Natural killer cell (primary cell): ENCODE results near the gene LCN12. TPM values are rescaled to one million over a fixed set of nuclear protein-coding genes. Genes with fewer than 3 reads are reported as not detected.

Source experiments
- ATAC-seq, 3 donors: fragments of 150-1000 bp in 2 of 3; fragments of 200-7000 bp in 1 of 3; cut with Tn5 transposase; 1 replicate in 1 of 3; 2 replicates in 2 of 3; pipeline ENCODE4 v1.10.0; 2021; ENCODE audit warnings: mild to moderate bottlenecking in 2 of 3, moderate library complexity in 2 of 3
- DNase-seq, 2 donors: peaks; one replicate each; pipeline versions ENCODE4 v3.0.0 to v3.0.0-alpha.2; 2013 to 2021; ENCODE audit warnings: mixed read lengths in 1 of 2
- H3K27ac ChIP-seq: one replicate; pipeline ENCODE4 v1.5.1; 2013; ENCODE audit warnings: mild to moderate bottlenecking, low read length
- H3K27me3 ChIP-seq: one replicate; pipeline ENCODE4 v1.6.1; 2013; ENCODE audit warnings: low read length; ENCODE audit not compliant: control insufficient read depth, insufficient read depth
- H3K36me3 ChIP-seq: one replicate; pipeline ENCODE4 v1.6.1; 2013; ENCODE audit warnings: low read length; ENCODE audit not compliant: control insufficient read depth, insufficient read depth
- H3K4me1 ChIP-seq: one replicate; pipeline ENCODE4 v1.6.1; 2013; ENCODE audit warnings: low read length; ENCODE audit not compliant: control insufficient read depth, insufficient read depth
- H3K4me3 ChIP-seq: one replicate; pipeline ENCODE4 v1.5.1; 2013; ENCODE audit warnings: low read length
- H3K9me3 ChIP-seq: one replicate; pipeline ENCODE4 v1.6.1; 2013; ENCODE audit warnings: low read length; ENCODE audit not compliant: control insufficient read depth, insufficient read depth
- H3K27ac Mint-ChIP-seq, 2 donors: one replicate each; pipeline ENCODE4 v1.8.0; 2022; ENCODE audit warnings: mild to moderate bottlenecking in 2 of 2, mixed read lengths in 2 of 2, moderate library complexity in 1 of 2
- H3K27me3 Mint-ChIP-seq, 2 donors: one replicate each; pipeline ENCODE4 v1.8.0; 2022; ENCODE audit warnings: low read depth in 2 of 2, mixed read lengths in 2 of 2
- H3K36me3 Mint-ChIP-seq: one replicate; pipeline ENCODE4 v1.8.0; 2022; ENCODE audit warnings: mixed read lengths
- H3K4me1 Mint-ChIP-seq, 2 donors: one replicate each; pipeline ENCODE4 v1.8.0; 2022; ENCODE audit warnings: mixed read lengths in 2 of 2
- H3K4me3 Mint-ChIP-seq: one replicate; pipeline ENCODE4 v1.8.0; 2022; ENCODE audit warnings: mild to moderate bottlenecking, moderate library complexity, mixed read lengths
- H3K9me3 Mint-ChIP-seq, 2 donors: one replicate each; pipeline ENCODE4 v1.8.0; 2022; ENCODE audit warnings: mixed read lengths in 2 of 2
- CTCF ChIP-seq: fragments of 200-600 bp; IDR thresholded peaks from one replicate; pipeline ENCODE4 v1.8.0; 2022; ENCODE audit warnings: antibody characterized with exemption
- WGBS: methylation state at CpG from one replicate; pipeline ENCODE4 v1.1.7; 2013; ENCODE audit warnings: missing lambda C conversion rate; ENCODE audit not compliant: insufficient coverage; 5-methylcytosine and 5-hydroxymethylcytosine counted together
- intact Hi-C: fragments of 100-400 bp; cut with micrococcal nuclease; formaldehyde crosslinking; loops from one replicate; pipeline ENCODE4 v1.14.2; 2022
- total RNA-seq, 4 donors: library from RNA; stranded (reverse); fragments of 120-200 nt in 1 of 4; gene quantifications; one replicate each; pipeline versions ENCODE4 v1.2.3 to v1.2.4, GENCODE V29; 2013 to 2022

Gene LCN12
- total RNA-seq, 3 donors from 2014 or later (not counting 1 experiment from before 2014, with no cell fraction given) = 9.2 to 11.3 (median 9.8) TPM

GRCh38 chr9:136917902-136918301 lies 34.2 kb upstream of the LCN12 start:
- 94% methylated on average over 11 of the region's 11 CpGs for WGBS

GRCh38 chr9:136920069-136920468 lies 32.0 kb upstream of the LCN12 start:
- Mint-ChIP-seq H3K27ac (peak overlapping the region in 1 of 2 donors; percentile 39), H3K4me3 (no peak overlapping the region), H3K27me3 (no peaks in the 10 kb centered on the region), H3K9me3 (no peaks in the 10 kb centered on the region), H3K4me1 (peaks cover 0 to 6% of the 10 kb centered on the region in 2 donors), H3K36me3 (peaks cover 7% of the 10 kb centered on the region)
- Histone ChIP-seq H3K9me3 (no peaks in the 10 kb centered on the region), H3K4me3 (no peak overlapping the region), H3K27me3 (no peaks in the 10 kb centered on the region), H3K4me1 (no peaks in the 10 kb centered on the region), H3K36me3 (peaks cover 56% of the 10 kb centered on the region), H3K27ac (no peak overlapping the region)
- DNase-seq (no peak), ATAC-seq (no peak)
- intact Hi-C loops = no loop called here
- 96% methylated on average over 15 of the region's 15 CpGs for WGBS
- no peak for TF ChIP-seq CTCF

More at GRCh38 chr9:136917902-136918301, 34.2 kb upstream of the LCN12 start:
- Histone ChIP-seq H3K27ac (no peak overlapping the region), H3K4me3 (no peak overlapping the region), H3K27me3 (no peaks in the 10 kb centered on the region), H3K4me1 (no peaks in the 10 kb centered on the region), H3K9me3 (no peaks in the 10 kb centered on the region), H3K36me3 (peaks cover 68% of the 10 kb centered on the region)
- Mint-ChIP-seq H3K4me1 (peaks cover 0 to 6% of the 10 kb centered on the region in 2 donors), H3K9me3 (no peaks in the 10 kb centered on the region), H3K27me3 (no peaks in the 10 kb centered on the region), H3K4me3 (no peak overlapping the region), H3K36me3 (peaks cover 7% of the 10 kb centered on the region), H3K27ac (no peak overlapping the region)
- TF ChIP-seq CTCF = no peak
- DNase-seq = no peak
- intact Hi-C loops = no loop called here
- ATAC-seq = no peak

- no peaks in the 10 kb centered on the region for H3K27me3 Mint-ChIP-seq
Measured at GRCh38 chr9:136920734-136921231, 31.3 kb upstream of the LCN12 start.

More at GRCh38 chr9:136920734-136921231, 31.3 kb upstream of the LCN12 start:
- Histone ChIP-seq H3K4me1 (no peaks in the 10 kb centered on the region), H3K36me3 (peaks cover 55% of the 10 kb centered on the region), H3K4me3 (no peak overlapping the region), H3K27ac (no peak overlapping the region), H3K27me3 (no peaks in the 10 kb centered on the region), H3K9me3 (no peaks in the 10 kb centered on the region)
- DNase-seq (no peak), ATAC-seq (no peak)
- H3K4me1 Mint-ChIP-seq = peaks cover 0 to 4% of the 10 kb centered on the region in 2 donors
- peaks cover 5% of the 10 kb centered on the region for H3K36me3 Mint-ChIP-seq
- H3K9me3 Mint-ChIP-seq = no peaks in the 10 kb centered on the region
- no peak for TF ChIP-seq CTCF
- 95% methylated on average over 14 of the region's 14 CpGs for WGBS
- no peak overlapping the region for H3K4me3 Mint-ChIP-seq
- intact Hi-C loops = no loop called here
- no peak overlapping the region for H3K27ac Mint-ChIP-seq
